HG03280 (cell line): ENCODE measurements around the gene MBD6.
"Not testable (repeated sequence)": the region's sequence is repeated elsewhere in the genome, so short reads cannot be mapped to it uniquely, and the experiment has no call there.

Experiments used
- ATAC-seq: cut with Tn5 transposase; IDR thresholded peaks from one replicate; pipeline ENCODE4 v1.9.1; 2021; ENCODE audit warnings: mild to moderate bottlenecking, moderate library complexity; ENCODE audit not compliant: unreplicated experiment

MBD6 gene

DNA sequence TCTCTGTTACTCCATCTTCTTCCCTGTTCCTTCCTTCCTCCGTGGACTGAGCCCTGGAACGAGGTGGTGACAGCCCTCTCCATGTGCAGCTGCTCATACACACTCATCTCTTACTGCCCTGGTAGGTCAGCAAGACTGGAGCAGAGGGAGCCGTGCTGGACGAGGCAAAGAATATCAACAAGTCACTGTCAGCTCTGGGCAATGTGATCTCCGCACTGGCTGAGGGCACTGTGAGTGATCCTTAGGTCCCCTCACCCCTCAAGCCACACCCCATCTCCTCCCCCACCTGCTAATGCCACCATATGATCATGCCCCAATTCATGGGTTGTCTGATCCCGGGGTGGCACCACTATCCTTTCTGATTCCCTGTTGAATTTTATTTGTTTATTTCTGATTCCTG lies 46.2 kb downstream of the MBD6 start:
- no peak for ATAC-seq

DNA sequence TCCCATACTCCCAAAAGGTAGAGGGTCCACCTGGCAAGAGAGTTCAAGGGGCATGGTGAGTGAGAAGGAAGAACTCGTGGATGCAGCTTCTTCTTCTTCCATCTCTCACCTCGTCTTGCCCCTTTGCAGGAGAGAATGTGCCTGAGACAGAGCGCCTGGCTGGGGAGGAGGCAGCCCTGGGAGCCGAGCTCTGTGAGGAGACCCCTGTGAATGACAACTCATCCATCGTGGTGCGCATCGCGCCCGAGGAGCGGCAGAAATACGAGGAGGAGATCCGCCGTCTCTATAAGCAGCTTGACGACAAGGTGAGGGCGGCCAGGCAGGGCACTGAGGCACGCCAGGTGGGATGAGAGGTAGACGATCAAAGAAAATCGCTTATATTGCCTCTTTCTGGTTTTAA lies 47.2 kb downstream of the MBD6 start:
- no peak for ATAC-seq

DNA sequence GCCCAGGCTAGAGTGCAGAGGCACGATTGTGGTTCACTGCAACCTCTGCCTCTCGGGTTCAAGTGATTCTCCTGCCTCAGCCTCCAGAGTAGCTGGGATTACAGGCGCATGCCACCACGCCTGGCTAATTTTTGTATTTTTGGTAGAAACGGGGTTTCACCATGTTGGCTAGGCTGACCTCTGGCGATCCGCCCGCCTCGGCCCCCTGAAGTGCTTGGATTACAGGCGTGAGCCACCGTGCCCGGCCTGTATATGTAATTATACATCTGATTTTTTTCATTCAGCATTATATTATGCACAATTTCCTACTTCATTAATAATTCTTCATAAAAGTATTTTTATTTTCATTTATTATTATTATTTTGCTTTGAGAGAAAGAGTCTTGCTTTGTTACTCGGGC lies 47.8 kb downstream of the MBD6 start:
- not testable (repeated sequence) for ATAC-seq

DNA sequence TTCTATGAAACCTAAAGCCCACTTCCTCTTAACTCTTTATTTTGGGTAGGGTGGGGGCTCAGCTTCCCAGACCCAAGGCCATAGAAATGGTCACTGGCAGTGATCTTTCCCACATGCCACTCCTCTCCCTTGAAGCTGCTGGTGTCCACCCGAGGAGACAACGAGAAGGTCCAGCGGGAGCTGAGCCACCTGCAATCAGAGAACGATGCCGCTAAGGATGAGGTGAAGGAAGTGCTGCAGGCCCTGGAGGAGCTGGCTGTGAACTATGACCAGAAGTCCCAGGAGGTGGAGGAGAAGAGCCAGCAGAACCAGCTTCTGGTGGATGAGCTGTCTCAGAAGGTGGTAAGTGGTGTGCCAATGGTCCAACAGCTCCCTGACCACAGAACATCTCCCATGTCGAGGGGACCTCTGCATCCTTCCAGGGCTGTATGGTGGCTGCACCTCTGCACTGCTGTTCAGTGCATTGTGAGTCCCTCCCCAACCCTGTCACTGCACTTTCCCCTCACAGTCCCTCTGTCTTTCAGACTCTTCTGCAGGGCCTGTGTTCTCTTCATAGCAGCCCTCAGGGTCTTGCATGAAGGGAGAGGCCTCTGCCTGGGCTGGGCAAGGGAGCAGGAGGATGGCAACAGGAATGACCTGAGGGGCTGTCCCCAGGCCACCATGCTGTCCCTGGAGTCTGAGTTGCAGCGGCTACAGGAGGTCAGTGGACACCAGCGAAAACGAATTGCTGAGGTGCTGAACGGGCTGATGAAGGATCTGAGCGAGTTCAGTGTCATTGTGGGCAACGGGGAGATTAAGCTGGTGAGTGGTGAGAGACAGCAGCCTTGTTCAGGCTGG lies 49.5 kb downstream of the MBD6 start:
- no peak for ATAC-seq

DNA sequence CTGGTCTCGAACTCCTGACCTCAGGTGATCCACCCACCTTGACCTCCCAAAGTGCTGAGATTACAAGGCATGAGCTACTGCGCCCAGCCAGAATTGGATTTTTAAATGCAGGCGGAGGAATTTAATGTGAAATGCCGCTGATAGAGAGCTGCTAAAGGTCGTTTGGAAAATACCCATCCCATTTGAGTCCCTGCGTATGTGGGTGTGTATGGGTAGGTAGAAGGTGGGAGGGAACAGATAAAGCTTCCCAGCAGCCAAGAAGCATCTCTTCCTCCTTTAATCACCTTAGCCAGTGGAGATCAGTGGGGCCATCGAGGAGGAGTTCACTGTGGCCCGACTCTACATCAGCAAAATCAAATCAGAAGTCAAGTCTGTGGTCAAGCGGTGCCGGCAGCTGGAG lies 52.2 kb downstream of the MBD6 start:
- no peak for ATAC-seq

DNA sequence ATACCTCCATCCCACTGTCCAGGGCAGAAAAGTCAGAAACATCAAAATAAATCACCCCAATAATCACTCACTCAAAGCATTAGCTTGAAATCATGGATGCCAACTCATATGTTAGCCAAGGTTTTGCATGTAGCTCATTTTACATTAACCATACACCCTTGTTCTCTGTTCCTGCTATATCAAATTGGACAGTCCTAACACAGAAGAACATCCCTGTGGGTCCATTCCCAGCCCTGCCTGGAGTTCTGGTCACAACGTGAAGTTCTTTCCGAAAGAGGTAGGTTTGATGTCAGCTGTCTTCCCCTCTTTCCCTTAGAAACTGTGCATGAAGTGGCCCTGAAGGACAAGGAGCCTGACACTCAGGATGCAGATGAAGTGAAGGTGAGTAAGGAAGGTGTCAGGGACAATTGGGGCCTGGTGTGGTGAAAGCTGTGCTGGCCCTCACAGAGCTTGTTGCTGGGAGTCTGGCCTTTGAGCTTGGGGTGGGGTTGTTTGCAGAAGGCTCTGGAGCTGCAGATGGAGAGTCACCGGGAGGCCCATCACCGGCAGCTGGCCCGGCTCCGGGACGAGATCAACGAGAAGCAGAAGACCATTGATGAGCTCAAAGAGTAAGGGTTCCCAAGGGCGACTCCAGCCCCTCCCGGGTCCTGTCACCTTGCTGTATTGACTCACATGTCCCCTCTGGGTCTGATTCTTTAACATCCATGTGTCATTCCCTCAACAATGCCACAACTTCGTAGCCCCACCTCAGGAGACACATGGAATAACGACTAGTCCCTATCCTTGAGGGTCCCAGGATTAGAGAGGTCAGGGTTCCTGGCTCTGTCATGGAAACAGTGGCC lies 53.4 kb downstream of the MBD6 start:
- ATAC-seq = no peak

DNA sequence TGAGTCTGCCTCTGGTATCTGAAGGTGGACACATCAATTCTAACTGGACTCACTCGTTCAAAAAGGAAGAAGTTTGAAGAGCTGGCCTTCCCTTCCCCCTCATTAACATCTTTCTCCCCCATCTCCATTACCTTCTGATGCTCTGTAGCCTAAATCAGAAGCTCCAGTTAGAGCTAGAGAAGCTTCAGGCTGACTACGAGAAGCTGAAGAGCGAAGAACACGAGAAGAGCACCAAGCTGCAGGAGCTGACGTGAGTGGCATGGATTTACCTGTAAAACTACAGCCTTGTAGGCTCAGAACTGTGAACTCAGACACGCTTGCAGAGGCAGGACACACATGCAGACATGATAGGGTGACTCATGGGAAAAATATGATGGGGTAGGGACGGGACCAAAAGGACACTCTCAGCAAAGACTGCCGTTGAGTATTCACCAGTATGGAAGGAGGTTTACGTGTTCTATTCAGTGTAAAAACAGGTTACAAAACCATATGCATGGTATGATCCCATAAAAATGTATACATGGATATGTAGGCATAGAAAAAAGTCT lies 54.1 kb downstream of the MBD6 start:
- no peak for ATAC-seq

DNA sequence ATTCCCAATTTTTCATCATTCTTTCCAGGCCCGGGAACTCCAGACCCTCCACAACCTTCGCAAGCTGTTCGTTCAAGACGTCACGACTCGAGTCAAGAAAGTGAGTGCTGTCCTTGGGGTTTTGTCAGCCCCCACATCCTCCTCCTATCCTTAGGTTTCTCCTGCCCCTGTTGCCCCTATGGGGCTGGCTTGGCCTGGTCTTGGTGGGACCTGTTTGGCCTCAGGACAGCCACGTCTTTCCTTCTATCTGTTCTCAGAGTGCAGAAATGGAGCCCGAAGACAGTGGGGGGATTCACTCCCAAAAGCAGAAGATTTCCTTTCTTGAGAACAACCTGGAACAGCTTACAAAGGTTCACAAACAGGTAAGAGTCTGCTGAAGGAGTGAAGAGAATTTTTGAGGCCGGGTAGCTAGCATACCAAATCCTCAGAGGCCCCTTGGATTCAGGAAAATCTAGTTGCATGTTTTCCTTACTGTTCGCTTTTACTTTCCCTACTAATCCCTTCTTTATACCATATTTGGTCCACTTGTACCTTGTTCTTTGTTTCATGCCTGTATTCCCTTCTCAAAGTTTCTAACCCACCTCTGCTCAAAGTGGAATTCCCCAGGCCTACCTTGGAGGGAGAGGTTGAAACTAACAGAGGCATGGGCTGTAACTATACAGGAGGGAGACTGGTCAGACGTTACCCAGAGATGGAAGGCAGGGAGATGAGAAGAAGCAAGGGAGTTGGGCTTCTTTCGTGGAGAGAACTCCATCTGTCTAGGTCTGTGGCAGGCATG lies 55.5 kb downstream of the MBD6 start:
- ATAC-seq = no peak

DNA sequence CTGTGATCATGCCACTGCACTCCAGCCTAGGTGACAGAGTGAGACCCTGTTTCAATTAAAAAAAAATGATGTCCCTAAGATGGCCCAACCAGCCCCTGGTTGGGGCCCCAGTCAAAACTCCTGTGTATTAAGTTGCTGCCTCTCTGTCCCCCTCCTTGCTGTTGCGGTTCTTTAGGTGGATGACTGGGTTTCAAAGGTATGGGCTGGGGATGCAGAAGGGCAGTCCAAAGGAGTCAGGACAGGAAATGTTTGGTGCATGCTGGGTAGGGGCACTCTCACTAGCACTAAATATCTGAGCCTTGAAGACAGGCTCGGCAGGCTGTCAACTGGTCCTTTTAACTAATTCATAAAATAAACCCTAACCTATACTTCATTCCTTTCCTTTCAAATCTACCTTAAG lies 56.4 kb downstream of the MBD6 start:
- ATAC-seq = no peak
